ENCODE data around the gene MYMK.

MYMK gene

DNA sequence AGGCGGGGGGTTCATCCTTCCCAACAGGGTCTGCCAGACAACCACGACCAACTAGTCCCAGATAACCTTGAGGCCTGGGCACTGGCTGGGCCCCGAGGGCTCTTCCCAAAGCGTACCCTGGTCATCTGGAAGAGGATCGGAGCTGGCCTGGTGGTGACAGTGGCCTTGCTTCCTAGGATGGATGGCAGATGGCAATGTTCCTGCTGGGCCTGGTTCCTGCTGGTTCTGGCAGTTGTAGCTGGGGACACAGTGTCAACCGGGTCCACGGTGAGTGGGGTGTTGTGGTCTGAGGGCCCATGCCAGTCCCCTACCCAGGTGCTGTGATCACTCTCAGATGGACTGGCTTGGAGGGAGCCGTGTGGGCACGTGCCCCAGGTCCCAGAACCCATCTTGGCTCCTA is 11.8 kb upstream of the MYMK start:
- no peak overlapping the region for H2BK120ac ChIP-seq (ENCODE audit: insufficient read depth, low read length, poor library complexity)
- no peak overlapping the region for H3K14ac ChIP-seq (ENCODE audit: low read length)
- DNase-seq = no peak
- H3K36me3 ChIP-seq (ENCODE audit: control insufficient read depth in 1 of 2, insufficient read depth in 2 of 2, low read length in 2 of 2) = peaks cover 6 to 15% of the 10 kb centered on the region in 2 experiments
- peaks cover 23 to 27% of the 10 kb centered on the region in 2 experiments for H3K4me1 ChIP-seq (ENCODE audit: control insufficient read depth in 1 of 2, insufficient read depth in 2 of 2, low read length in 2 of 2)
- H3K9me3 ChIP-seq (ENCODE audit: insufficient read depth, low read depth, low read length) = peaks cover 5% of the 10 kb centered on the region
- no peak overlapping the region for H3K23ac ChIP-seq (ENCODE audit: low read length)
- H2AFZ ChIP-seq (ENCODE audit: insufficient read depth, low read length, poor library complexity) = no peak overlapping the region
- no peak overlapping the region for H3K4ac ChIP-seq (ENCODE audit: low read depth, low read length)
- H3K4me2 ChIP-seq (ENCODE audit: low read length) = no peak overlapping the region
- no peak overlapping the region for H2BK5ac ChIP-seq (ENCODE audit: low read depth, low read length, poor library complexity)
- H4K8ac ChIP-seq (ENCODE audit: low read depth, low read length) = no peak overlapping the region
- no peak overlapping the region for H4K12ac ChIP-seq (ENCODE audit: low read depth, low read length)
- no peak overlapping the region for H4K91ac ChIP-seq (ENCODE audit: low read depth, low read length)
- H2AK5ac ChIP-seq (ENCODE audit: low read length) = no peak overlapping the region
- no peak overlapping the region for H3K18ac ChIP-seq (ENCODE audit: low read length)
- H3K27me3 ChIP-seq (ENCODE audit: insufficient read depth, low read length) = no peaks in the 10 kb centered on the region
- H3K4me3 ChIP-seq (ENCODE audit: low read depth, low read length) = no peak overlapping the region
- H2BK12ac ChIP-seq (ENCODE audit: low read length) = no peak overlapping the region
- H3K79me2 ChIP-seq (ENCODE audit: control insufficient read depth, insufficient read depth, low read length, poor library complexity) = no peaks in the 10 kb centered on the region
- no peak overlapping the region for H3K27ac ChIP-seq (ENCODE audit: low read depth, low read length)
- H3K79me1 ChIP-seq (ENCODE audit: low read length) = peaks cover 2% of the 10 kb centered on the region
- no peak overlapping the region for H3K9ac ChIP-seq (ENCODE audit: low read length)
- no CpG with 5 or more reads among the region's 9 CpGs for WGBS (ENCODE audit: extremely low coverage, insufficient coverage, insufficient read length)

DNA sequence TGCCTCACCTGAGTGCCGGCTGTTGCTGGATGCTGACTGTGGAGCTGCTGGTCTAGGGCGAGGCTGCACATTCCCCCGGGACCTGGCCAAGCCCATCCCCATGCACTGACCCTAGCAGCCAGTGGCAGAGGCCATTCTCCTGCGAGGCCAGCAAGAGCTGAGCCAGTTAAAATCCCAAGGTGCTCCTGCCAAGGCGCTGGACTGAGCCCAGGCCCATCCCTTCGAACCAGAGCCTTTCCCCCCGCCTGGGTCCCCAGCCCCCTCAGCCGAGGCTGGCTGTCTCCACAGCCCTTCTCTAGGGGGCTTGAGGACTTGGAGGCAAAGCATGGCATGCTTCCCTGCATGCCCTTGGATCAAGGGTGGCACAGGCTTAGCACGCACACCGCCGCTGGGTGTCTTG is 11.3 kb upstream of the MYMK start:
- Histone ChIP-seq H2AFZ (ENCODE audit: insufficient read depth, low read length, poor library complexity) (no peak overlapping the region), H4K8ac (ENCODE audit: low read depth, low read length) (no peak overlapping the region), H3K36me3 (ENCODE audit: control insufficient read depth in 1 of 2, insufficient read depth in 2 of 2, low read length in 2 of 2) (peaks cover 6 to 12% of the 10 kb centered on the region in 2 experiments), H2BK120ac (ENCODE audit: insufficient read depth, low read length, poor library complexity) (no peak overlapping the region), H3K4me1 (ENCODE audit: control insufficient read depth in 1 of 2, insufficient read depth in 2 of 2, low read length in 2 of 2) (peaks cover 23 to 27% of the 10 kb centered on the region in 2 experiments), H3K14ac (ENCODE audit: low read length) (no peak overlapping the region), H2BK12ac (ENCODE audit: low read length) (no peak overlapping the region), H2BK5ac (ENCODE audit: low read depth, low read length, poor library complexity) (no peak overlapping the region), H3K4me2 (ENCODE audit: low read length) (no peak overlapping the region), H3K27me3 (ENCODE audit: insufficient read depth, low read length) (no peaks in the 10 kb centered on the region), H3K79me1 (ENCODE audit: low read length) (peaks cover 2% of the 10 kb centered on the region), H3K9ac (ENCODE audit: low read length) (no peak overlapping the region), H3K4ac (ENCODE audit: low read depth, low read length) (no peak overlapping the region), H3K4me3 (ENCODE audit: low read depth, low read length) (peak overlapping the region; percentile 12), H4K91ac (ENCODE audit: low read depth, low read length) (no peak overlapping the region), H3K23ac (ENCODE audit: low read length) (no peak overlapping the region), H3K27ac (ENCODE audit: low read depth, low read length) (no peak overlapping the region), H2AK5ac (ENCODE audit: low read length) (no peak overlapping the region), H4K12ac (ENCODE audit: low read depth, low read length) (no peak overlapping the region), H3K18ac (ENCODE audit: low read length) (no peak overlapping the region), H3K9me3 (ENCODE audit: insufficient read depth, low read depth, low read length) (peaks cover 5% of the 10 kb centered on the region), H3K79me2 (ENCODE audit: control insufficient read depth, insufficient read depth, low read length, poor library complexity) (no peaks in the 10 kb centered on the region)
- WGBS (ENCODE audit: extremely low coverage, insufficient coverage, insufficient read length) = no CpG with 5 or more reads among the region's 11 CpGs
- DNase-seq = no peak

DNA sequence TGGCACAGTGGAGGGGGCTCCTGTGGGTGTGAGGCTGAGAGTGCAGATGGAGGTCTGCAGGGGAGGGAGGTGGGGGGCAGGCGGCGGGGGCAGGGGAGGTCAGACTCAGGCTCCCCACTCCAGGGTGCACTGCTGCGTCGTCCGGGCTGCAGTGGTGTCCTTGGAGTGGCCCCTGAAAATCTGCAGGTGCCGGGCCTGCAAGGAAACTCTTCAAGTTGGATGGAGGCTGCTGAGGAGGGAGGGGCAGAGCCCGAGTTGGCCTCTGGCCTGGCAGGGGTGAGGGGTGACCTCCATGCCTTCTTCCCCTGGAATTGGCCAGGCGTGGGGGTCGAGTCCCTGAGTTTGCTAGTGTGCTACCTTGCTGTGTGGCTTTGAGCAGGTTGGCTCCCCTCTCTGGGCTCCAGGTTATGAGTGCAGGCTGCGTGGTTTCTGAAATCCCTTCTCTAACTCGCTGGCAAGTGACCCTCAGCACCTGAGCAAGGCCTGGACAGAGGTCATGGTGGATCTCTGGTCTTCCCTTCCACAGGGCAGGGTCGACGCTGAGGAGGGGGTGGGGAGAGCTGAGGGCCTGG is 10.6 kb upstream of the MYMK start:
- no peak overlapping the region for H3K18ac ChIP-seq (ENCODE audit: low read length)
- no peak overlapping the region for H3K4ac ChIP-seq (ENCODE audit: low read depth, low read length)
- H3K4me2 ChIP-seq (ENCODE audit: low read length) = peak overlapping the region; percentile 67
- H3K14ac ChIP-seq (ENCODE audit: low read length) = no peak overlapping the region
- no peaks in the 10 kb centered on the region for H3K27me3 ChIP-seq (ENCODE audit: insufficient read depth, low read length)
- peaks cover 21 to 23% of the 10 kb centered on the region in 2 experiments for H3K4me1 ChIP-seq (ENCODE audit: control insufficient read depth in 1 of 2, insufficient read depth in 2 of 2, low read length in 2 of 2)
- no peak overlapping the region for H3K23ac ChIP-seq (ENCODE audit: low read length)
- no CpG with 5 or more reads among the region's 13 CpGs for WGBS (ENCODE audit: extremely low coverage, insufficient coverage, insufficient read length)
- H2AK5ac ChIP-seq (ENCODE audit: low read length) = no peak overlapping the region
- H2BK5ac ChIP-seq (ENCODE audit: low read depth, low read length, poor library complexity) = no peak overlapping the region
- H2BK12ac ChIP-seq (ENCODE audit: low read length) = no peak overlapping the region
- no peak overlapping the region for H3K4me3 ChIP-seq (ENCODE audit: low read depth, low read length)
- DNase-seq = no peak
- peaks cover 0 to 5% of the 10 kb centered on the region in 2 experiments for H3K36me3 ChIP-seq (ENCODE audit: control insufficient read depth in 1 of 2, insufficient read depth in 2 of 2, low read length in 2 of 2)
- H2BK120ac ChIP-seq (ENCODE audit: insufficient read depth, low read length, poor library complexity) = no peak overlapping the region
- H3K9ac ChIP-seq (ENCODE audit: low read length) = no peak overlapping the region
- H3K79me1 ChIP-seq (ENCODE audit: low read length) = peaks cover 2% of the 10 kb centered on the region
- peak overlapping the region; percentile 56 for H4K91ac ChIP-seq (ENCODE audit: low read depth, low read length)
- H3K79me2 ChIP-seq (ENCODE audit: control insufficient read depth, insufficient read depth, low read length, poor library complexity) = no peaks in the 10 kb centered on the region
- H4K8ac ChIP-seq (ENCODE audit: low read depth, low read length) = no peak overlapping the region
- peaks cover 5% of the 10 kb centered on the region for H3K9me3 ChIP-seq (ENCODE audit: insufficient read depth, low read depth, low read length)
- H3K27ac ChIP-seq (ENCODE audit: low read depth, low read length) = no peak overlapping the region
- no peak overlapping the region for H4K12ac ChIP-seq (ENCODE audit: low read depth, low read length)
- no peak overlapping the region for H2AFZ ChIP-seq (ENCODE audit: insufficient read depth, low read length, poor library complexity)

DNA sequence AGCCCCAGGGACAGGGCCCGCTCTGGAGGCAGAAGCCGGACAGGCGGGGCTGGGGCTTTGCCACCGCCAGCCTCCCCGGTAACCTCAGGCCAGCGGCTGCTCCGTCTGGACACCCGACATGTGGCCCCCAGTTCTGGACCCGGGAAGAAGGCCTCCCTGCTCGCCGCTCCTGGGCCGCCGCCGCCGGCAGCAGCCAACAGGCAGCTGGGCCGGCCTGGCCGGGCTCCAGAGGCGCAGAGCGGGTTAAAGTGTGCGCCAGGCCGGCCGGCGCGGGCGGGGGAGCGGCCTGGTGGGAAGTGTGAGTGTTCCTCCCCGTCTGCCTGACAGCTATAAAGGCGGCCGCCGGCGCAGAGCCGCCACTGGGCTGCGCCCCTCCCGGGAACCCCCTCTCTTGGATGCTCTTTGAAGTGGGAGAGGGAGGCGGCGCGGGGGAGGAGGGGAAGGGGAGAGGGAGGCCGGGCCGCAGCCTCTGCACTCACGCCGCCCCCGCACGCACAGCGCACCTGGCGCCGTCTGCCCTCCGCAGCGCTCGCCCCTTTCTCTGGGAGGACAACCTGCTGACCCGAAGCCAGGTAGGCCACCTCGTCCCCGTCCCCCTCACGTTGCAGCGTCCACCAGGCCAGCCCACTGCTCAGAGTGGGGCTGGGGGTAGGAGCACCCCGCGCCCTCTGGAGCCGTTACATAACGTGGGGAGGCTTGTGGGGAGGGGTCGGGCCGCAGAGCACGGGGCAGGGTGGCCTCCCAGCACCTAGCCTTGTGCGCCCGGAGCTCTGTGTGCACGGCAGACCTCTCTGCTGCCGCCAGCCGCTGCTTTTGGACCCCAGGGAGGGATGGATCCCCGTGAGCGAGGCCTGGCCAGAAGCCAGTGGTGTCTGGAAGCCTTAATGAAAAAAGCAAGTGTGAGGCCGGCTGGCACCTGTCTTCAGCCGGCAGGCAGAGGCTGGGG is 9.9 kb upstream of the MYMK start, which contains the start of gene ADAMTSL2:
Gene ADAMTSL2, plus strand, starts transcription at position 359 of the 946 bp plus-strand sequence. CDS start 2,009 bp downstream, outside the sequence.
- no CpG with 5 or more reads among the region's 70 CpGs for WGBS (ENCODE audit: extremely low coverage, insufficient coverage, insufficient read length)
- Histone ChIP-seq H3K27me3 (ENCODE audit: insufficient read depth, low read length) (no peaks in the 10 kb centered on the region), H2BK12ac (ENCODE audit: low read length) (peak within 1 kb of the TSS; percentile 19), H4K91ac (ENCODE audit: low read depth, low read length) (peak within 1 kb of the TSS; percentile 56), H2BK120ac (ENCODE audit: insufficient read depth, low read length, poor library complexity) (peak within 1 kb of the TSS; percentile 13), H3K14ac (ENCODE audit: low read length) (peak within 1 kb of the TSS; percentile 21), H3K79me1 (ENCODE audit: low read length) (peaks cover 4% of the 10 kb centered on the region), H3K27ac (ENCODE audit: low read depth, low read length) (peak within 1 kb of the TSS; percentile 4), H3K4me2 (ENCODE audit: low read length) (peak within 1 kb of the TSS; percentile 67), H4K8ac (ENCODE audit: low read depth, low read length) (peak within 1 kb of the TSS; percentile 18), H3K23ac (ENCODE audit: low read length) (no peak within 1 kb of the TSS), H2BK5ac (ENCODE audit: low read depth, low read length, poor library complexity) (no peak within 1 kb of the TSS), H3K9ac (ENCODE audit: low read length) (no peak within 1 kb of the TSS), H3K9me3 (ENCODE audit: insufficient read depth, low read depth, low read length) (peaks cover 5% of the 10 kb centered on the region), H3K4ac (ENCODE audit: low read depth, low read length) (no peak within 1 kb of the TSS), H4K12ac (ENCODE audit: low read depth, low read length) (no peak within 1 kb of the TSS), H3K79me2 (ENCODE audit: control insufficient read depth, insufficient read depth, low read length, poor library complexity) (no peaks in the 10 kb centered on the region), H2AK5ac (ENCODE audit: low read length) (peak within 1 kb of the TSS; percentile 40), H3K4me1 (ENCODE audit: control insufficient read depth in 1 of 2, insufficient read depth in 2 of 2, low read length in 2 of 2) (peaks cover 19 to 20% of the 10 kb centered on the region in 2 experiments), H3K36me3 (ENCODE audit: control insufficient read depth in 1 of 2, insufficient read depth in 2 of 2, low read length in 2 of 2) (peaks cover 0 to 5% of the 10 kb centered on the region in 2 experiments), H3K4me3 (ENCODE audit: low read depth, low read length) (peak within 1 kb of the TSS; percentile 60), H3K18ac (ENCODE audit: low read length) (peak within 1 kb of the TSS; percentile 36), H2AFZ (ENCODE audit: insufficient read depth, low read length, poor library complexity) (peak within 1 kb of the TSS; percentile 2)
- no peak for DNase-seq
